Measurements from ENCODE around the gene ACSS3.
"Not testable (repeated sequence)": the region's sequence is repeated elsewhere in the genome, so short reads cannot be mapped to it uniquely, and the experiment has no call there.

Gene ACSS3, protein sequence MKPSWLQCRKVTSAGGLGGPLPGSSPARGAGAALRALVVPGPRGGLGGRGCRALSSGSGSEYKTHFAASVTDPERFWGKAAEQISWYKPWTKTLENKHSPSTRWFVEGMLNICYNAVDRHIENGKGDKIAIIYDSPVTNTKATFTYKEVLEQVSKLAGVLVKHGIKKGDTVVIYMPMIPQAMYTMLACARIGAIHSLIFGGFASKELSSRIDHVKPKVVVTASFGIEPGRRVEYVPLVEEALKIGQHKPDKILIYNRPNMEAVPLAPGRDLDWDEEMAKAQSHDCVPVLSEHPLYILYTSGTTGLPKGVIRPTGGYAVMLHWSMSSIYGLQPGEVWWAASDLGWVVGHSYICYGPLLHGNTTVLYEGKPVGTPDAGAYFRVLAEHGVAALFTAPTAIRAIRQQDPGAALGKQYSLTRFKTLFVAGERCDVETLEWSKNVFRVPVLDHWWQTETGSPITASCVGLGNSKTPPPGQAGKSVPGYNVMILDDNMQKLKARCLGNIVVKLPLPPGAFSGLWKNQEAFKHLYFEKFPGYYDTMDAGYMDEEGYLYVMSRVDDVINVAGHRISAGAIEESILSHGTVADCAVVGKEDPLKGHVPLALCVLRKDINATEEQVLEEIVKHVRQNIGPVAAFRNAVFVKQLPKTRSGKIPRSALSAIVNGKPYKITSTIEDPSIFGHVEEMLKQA

DNA sequence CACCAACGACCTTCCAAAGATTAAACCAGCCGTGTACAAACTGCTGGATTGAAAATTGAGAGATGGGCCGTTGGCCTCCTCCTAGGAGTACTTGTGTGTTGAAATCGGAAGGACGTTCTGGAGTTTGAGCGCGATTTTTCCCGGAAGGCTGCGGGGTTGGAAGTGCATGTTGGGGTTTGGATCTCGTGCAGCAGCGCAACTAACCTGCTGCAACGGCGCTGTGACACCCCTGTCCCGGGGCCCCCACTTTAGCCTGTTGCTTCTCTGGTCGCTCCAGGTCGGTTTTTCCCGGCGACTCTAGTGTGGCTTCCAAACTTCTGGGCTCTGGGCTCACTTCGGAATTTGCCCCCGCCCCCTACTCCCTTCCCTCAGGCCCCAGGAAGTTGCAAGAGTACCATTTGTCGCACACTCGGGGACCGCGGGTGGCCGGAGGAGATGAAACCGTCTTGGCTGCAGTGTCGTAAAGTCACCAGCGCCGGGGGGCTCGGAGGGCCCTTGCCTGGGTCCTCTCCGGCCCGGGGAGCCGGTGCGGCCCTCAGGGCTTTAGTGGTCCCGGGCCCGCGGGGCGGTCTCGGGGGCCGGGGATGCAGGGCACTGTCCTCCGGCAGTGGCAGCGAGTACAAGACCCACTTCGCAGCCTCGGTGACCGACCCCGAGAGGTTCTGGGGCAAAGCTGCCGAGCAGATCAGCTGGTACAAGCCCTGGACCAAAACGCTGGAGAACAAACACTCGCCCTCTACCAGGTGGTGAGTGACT, at the start of gene ACSS3:
TSS of gene ACSS3 (plus strand) at position 394 of the 756 bp plus-strand sequence. CDS start at position 436, 42 bp downstream.
- DNase-seq (ENCODE audit: low read depth): no peak

DNA sequence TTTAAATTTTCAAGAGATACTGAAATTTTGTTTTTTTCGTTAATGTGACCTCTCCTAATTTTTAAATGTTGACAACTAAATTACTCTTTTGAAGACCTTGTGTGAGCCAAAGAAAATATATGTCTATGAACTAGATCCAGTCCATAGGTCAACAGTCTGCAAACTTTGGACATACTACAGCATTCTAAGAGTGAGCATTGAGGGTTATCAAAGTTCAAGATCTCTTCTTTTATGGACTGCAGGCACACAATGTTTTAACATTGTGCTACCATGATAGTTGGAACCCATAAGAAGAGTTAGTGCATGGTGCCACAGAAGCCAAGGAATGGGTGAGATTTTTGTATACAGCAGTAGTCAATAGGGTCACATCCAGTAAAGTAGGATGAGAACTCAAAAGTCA, 43.0 kb upstream of the ACSS3 start:
- DNase-seq (ENCODE audit: low read depth): no peak

GRCh38 chr12:81039231-81039630, 38.6 kb upstream of the ACSS3 start:
- no peak for DNase-seq (ENCODE audit: low read depth)

DNA sequence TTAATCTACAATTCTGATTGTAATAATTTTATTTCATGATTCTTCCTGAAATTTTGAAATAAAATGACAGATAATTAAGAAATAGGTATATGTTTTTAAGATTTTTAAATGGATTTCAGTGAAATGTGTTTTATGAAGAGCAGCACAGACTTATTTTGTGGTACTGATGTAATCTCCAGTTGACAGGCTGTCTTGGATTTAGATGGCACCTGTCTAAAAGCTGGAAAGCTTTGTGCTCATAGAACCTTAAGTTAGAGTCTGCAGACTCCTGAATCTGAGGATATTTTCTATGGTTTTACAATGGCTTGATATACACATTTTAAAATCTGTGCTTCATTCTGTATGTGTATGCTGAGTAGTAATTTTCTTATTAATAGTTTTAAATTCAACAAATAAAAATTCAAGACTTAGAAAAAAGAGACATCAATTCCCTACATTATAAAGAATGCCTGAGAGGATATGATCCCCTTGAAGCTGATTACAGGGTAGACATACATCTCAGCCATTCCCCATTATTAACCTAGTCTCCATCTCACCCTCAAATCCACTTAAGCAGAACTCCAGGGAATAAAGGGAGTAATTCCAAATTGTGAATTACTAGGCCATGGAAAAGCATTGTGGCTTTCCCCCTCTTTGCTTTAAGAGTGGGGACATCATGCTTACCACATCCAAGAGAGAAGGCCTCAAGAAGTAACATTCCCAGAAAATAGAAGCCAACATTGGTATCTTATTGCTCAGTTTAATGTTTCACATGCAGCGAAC, 33.7 kb upstream of the ACSS3 start:
- DNase-seq (ENCODE audit: low read depth): no peak

DNA sequence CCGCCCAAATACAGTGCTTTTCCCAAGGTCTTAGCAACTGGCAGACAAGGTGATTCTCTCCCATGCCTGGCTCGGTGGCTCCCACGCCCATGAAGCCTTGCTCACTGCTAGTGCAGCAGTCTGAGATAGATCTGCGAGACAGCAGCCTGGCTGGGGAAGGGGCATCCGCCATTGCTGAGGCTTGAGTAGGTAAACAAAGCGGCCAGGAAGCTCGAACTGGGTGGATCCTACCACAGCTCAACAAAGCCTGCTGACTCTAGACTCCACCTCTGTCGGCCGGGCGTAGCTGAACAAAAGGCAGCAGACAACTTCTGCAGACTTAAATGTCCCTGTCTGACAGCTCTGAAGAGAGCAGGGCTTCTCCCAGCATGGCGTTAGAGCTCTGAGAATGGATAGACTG, 12.9 kb upstream of the ACSS3 start:
- not testable (repeated sequence) for DNase-seq (ENCODE audit: low read depth)

DNA sequence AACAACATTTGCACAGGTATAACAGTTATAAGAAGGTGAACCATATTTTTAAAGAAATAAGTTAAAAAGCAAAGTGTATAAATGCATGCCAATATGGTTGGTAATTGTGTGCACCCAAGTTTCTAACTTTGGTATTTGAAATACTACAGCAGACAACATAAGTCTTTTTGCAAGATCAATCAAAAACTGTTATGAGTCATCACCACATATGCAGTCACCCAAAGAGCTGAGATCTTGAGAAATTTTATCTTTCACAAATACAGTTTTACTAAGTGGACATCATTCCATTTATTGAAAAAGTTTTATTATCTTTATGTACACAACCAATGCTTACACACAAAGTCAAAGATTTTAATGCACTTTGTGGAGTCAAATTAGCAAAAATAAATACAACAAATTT, 7.0 kb upstream of the ACSS3 start:
- no peak for DNase-seq (ENCODE audit: low read depth)

GRCh38 chr12:81075539-81075938, 2.3 kb upstream of the ACSS3 start:
- no peak for DNase-seq (ENCODE audit: low read depth)

GRCh38 chr12:81077329-81077685, 572 bp upstream of the ACSS3 start:
- DNase-seq (ENCODE audit: low read depth): no peak

DNA sequence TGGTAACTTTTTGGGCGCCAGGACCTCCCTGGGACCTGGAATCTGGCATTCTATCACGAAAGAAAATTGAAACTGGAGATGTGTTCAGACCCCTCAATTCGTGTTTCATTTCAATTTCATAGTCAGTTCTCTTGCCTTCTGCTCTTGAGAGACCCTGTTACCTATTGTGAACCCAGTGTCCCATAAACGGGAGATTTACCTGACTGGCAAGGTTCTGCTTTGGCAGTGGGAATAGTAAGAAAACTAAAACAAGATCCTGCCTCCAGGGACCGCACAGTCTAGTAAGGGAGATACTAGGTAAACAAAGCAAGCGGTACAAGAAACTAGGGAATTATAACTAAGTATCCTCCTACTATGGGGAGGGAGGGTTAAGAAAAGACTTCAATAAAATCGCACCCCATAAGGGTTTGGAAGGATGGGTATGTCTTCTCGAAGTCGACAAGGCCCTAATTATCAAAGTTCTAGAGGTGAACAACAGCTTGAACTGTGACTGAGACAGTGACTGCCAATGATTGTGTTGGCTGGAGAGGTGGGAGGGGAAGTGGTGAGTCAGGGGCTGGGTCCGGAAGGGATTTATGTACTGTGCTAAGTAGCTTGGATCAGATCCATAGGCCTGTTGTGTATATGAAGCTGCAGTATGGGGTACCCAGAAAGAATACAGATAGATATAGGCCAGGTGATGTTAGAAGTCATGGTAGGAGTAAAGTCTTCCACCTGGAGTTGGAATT, 754 bp downstream of the ACSS3 start:
- DNase-seq (ENCODE audit: low read depth): no peak

- no peak for DNase-seq (ENCODE audit: low read depth)
Measured at GRCh38 chr12:81079280-81080076, 1.6 kb downstream of the ACSS3 start.

GRCh38 chr12:81080431-81080983, 2.6 kb downstream of the ACSS3 start:
- DNase-seq (ENCODE audit: low read depth): no peak

GRCh38 chr12:81081726-81082125, 3.8 kb downstream of the ACSS3 start:
- DNase-seq (ENCODE audit: low read depth): no peak

GRCh38 chr12:81083018-81083417, 5.1 kb downstream of the ACSS3 start:
- no peak for DNase-seq (ENCODE audit: low read depth)

GRCh38 chr12:81083906-81084513, 6.1 kb downstream of the ACSS3 start:
- DNase-seq (ENCODE audit: low read depth): no peak

DNA sequence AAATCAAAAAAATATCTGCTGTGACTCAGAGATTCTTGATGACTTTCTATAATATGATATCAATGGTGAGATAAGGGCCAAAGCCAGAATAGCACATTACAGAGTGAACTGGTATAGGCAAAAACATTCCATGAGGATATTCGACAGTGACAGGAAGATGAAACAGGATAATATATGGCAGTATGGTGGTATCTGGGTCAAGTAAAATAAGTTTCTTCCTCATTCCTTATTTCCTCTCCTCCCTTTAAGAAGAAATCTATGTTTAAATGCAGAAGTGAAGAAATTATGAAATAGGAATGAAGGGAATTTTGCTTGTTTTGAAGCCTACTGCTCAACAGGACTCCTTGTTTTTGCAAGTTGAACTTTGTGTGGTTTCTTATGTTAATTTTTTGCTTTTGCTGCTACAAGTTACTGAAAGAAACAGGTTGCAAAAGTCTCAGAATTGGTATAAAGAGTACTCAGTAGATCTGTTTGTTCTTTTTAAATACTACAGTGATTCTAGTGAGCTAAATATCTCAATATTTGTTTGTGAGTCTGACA, 7.0 kb downstream of the ACSS3 start:
- DNase-seq (ENCODE audit: low read depth): no peak

- DNase-seq (ENCODE audit: low read depth): no peak
Measured at GRCh38 chr12:81085832-81086231, 8.0 kb downstream of the ACSS3 start.

DNA sequence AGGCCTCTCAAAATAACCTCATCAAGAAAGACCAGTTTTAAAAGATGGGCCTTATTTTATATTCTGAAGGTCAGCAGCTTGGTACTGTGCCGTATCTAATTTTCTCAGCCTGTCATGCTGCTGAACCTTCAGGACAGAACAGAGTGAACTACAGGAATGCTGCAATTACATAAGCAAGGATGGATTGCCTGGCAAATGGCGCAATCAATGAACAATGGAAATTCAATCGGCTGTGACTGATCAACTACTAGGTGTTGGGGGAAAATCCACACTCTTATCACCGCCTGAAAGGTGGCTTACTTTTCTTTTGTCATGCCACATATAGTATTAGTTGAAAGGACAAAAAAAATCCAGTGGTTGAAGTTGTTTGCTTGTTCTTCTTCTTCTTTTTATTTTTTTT, 8.5 kb downstream of the ACSS3 start:
- DNase-seq (ENCODE audit: low read depth): no peak

DNA sequence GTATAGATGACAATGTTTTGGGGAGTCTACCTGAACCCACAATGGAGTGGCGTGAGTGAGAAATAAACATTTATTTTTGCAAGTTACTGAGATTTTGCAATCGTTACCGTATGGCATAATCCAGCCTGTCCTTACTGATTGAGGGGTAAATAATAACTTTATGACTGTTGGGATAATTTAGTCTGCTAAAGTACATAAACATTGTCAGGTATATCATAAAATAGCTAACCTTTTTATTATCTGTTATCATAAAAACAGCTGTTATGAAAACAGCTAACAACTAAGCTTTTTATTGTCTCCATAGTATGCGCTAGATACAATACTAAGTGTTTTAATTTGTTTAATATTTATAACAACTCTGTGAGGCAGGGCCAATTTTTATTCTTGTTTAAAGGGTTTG, 10.3 kb downstream of the ACSS3 start:
- no peak for DNase-seq (ENCODE audit: low read depth)

GRCh38 chr12:81089412-81089811, 11.5 kb downstream of the ACSS3 start:
- DNase-seq (ENCODE audit: low read depth): no peak

DNA sequence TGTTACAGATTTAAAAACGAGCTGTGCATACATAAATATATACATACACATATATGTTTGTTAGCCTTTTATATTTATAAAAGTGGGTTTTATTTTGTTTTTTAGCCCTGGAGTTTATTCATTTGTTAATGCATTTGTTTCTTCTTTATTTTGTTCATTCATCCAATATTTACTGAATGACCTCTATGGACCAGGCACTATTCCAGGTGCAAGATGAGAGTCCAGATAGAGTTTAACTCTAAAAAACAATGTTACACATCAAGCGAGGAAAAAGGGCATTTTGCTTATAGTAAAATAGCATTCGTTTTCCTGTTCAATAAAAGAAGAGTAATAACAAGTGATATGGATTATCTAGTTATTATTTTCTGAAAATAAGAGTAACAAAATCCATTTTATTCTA, 14.2 kb downstream of the ACSS3 start:
- DNase-seq (ENCODE audit: low read depth): no peak

All from GM04504 (cell line).